ENCODE data around the gene UNC5B.
"Not testable (repeated sequence)": the region's sequence is repeated elsewhere in the genome, so short reads cannot be mapped to it uniquely, and the experiment has no call there.

The UNC5B gene

DNA sequence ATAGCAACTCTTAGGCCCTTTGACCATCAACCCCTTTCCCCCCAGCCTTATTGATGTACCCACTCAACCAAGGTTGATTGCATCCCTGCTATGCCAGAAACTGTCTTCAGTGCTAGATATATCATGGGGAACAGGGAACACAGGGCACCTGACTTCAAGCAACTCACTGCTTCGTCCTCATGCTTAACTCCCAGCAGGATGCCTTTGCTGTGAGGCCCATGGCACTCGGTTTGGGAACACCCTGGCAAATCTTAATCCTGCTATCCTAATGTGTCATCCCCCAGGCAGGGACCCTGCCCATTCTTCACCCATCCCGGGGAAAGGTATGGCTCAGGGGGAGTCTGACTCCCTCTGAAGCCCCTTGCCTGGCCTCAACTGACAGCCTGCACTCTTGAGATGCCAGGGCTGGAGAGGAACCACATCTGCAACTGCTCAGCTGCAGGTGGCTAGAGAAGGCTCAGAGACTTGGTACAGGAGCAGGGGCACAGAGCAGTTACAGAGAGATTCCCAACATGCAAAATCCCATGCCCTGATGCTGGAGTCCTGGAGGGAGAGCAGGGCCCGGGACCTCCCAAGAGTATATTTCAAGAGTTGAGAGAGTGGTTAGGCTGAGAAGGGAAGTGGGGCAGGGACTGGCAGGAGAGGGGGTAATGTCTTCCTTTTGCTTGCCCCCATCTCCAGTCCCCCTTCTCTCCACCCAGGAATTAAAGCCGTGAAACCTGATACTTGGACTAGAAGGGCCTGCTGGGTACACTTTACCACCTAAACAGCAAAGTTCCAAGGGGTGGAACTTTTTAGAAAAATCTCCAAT, 2.4 kb upstream of the UNC5B start:
- no peak for DNase-seq

GRCh38 chr10:71210542-71210871, 1.9 kb upstream of the UNC5B start:
- no peak for DNase-seq

GRCh38 chr10:71211053-71211452, 1.3 kb upstream of the UNC5B start:
- DNase-seq: no peak

- DNase-seq: no peak
These were observed 524 bp upstream of the UNC5B start for GRCh38 chr10:71211775-71212317.

- peak; percentile 7 for DNase-seq
These were observed 804 bp downstream of the UNC5B start for GRCh38 chr10:71213127-71213621.

DNA sequence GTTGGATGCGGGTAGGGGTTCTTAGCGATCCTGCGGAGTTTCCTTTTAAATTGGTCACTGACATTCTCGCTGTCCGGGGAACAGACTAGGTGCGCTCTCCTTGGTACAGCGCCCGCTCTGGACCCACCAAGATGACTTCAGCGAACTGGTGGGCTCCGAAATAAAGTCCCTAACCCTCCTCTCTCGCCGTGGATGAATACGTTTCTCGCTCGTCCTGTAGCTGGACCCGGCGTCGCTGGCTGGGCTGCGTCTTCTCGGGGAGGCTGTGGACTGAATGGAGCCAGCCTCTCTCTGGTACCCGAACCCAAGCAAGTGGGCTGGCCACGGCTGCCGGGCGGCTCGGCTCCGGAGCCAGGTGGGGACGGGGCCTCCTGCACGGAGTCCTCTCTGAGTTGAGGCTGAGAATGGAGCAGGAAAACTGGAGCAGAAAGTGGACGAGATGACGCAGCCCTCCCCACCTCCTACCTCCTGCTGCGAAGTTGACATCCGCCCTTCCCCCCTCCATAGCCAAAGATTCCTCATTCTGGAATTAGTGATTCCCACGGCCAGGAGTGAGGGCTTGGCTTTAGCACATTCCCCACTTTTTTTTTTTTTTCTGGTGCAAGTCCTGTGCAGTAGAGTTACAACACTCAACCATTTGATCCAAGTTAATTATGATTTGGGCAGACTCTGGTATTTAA, 1.5 kb downstream of the UNC5B start:
- no peak for DNase-seq

- no peak for DNase-seq
These were observed 2.5 kb downstream of the UNC5B start for GRCh38 chr10:71214641-71215559.

GRCh38 chr10:71216363-71216695, 4.0 kb downstream of the UNC5B start:
- no peak for DNase-seq

GRCh38 chr10:71216751-71217265, 4.4 kb downstream of the UNC5B start:
- DNase-seq: no peak

- DNase-seq: no peak
These were observed 5.1 kb downstream of the UNC5B start for GRCh38 chr10:71217266-71218045.

GRCh38 chr10:71218046-71218650, 5.8 kb downstream of the UNC5B start:
- DNase-seq: no peak

- no peak for DNase-seq
These were observed 6.3 kb downstream of the UNC5B start for GRCh38 chr10:71218651-71219050.

DNA sequence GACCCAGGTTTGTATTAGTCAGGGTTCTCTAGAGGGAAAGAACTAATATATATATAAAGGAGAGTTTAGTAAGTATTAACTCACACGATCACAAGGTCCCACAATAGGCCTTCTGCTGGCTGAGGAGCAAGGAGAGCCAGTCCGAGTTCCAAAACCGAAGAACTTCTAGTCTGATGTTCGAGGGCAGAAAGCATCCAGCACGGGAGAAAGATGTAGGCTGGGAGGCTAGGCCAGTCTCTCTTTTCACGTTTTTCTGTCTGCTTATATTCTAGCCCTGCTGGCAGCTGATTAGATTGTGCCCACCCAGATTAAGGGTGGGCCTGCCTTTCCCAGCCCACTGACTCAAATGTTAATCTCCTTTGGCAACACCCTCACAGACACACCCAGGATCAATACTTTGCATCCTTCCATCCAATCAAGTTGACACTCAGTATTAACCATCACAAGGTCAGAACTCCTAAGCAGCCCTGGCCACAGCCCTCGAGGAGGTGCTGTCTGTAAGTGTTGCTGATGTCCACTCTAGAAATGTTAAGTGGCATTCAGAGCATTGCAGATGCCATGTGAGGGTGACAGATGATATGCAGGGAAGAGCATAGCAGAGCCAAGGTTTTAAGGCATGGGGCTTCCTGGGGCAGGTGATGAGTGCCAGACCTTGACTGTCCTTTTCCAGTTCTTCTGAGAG, 7.0 kb downstream of the UNC5B start:
- not testable (repeated sequence) for DNase-seq

GRCh38 chr10:71219918-71220688, 7.7 kb downstream of the UNC5B start:
- no peak for DNase-seq

DNA sequence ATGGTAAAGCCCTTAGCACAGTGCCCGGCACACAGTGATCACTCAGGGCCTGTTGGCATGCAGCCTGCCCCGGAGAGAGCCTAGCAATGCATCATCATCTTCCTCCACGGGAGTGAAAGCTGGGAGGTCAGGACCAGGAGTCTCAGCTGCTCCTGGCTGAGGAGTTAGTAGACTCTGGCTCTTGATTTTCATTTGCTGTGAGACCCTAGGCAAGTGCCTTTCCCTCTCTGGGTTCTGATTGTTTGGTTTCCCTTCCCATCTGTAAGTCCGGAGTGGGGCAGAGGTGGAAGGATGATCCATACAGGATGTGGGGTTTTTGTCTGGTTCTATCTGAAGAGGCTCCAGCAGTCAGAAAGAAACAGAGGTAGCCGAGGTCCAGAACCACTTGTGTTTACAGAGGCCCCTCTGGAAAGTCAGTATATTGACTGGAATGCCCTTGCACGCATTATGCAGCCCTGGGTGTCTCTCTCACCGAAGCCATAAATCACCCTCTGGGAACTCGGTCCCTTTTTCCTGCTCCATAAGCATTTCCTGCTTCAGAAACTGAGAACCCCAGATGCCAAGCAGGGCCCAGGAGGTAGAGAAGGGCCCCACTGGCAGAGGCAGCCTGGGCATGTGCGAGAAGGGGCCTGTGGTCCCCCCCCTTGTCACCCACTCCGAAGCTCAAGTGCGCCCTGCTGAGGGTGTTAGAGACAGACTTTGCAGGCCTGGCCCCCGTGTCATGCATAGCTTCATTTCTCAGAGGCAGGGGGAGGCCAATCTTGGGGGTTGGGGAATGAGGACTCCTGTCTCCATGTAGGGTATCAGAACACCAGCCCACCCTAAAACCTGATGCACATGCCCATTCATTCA, 8.5 kb downstream of the UNC5B start:
- no peak for DNase-seq

- DNase-seq: no peak
These were observed 9.3 kb downstream of the UNC5B start for GRCh38 chr10:71221586-71222202.

GRCh38 chr10:71222601-71223346, 10.4 kb downstream of the UNC5B start:
- no peak for DNase-seq

Data from CD4-positive, alpha-beta T cell treated with Interleukin-12 subunit alpha and Interleukin-12 subunit beta, for 1 hour (primary cell).